OCI-LY3 (cell line): ENCODE results near the gene TENM4.

Experiments
- EZH2phosphoT487 ChIP-seq: fragments of 200-600 bp; shearing (Covaris generic); IDR thresholded peaks from 2 replicates; pipeline ENCODE4 v1.6.1; 2018; ENCODE audit warnings: antibody characterized with exemption, mixed run types, low read depth
- TF ChIP-seq, protein P1 (sequence below): fragments of 200-600, 300-600 bp; sonication (generic); IDR thresholded peaks from 2 replicates; pipeline ENCODE4 v1.5.1; 2014; ENCODE audit warnings: antibody characterized with exemption, low read length, low read depth

GRCh38 chr11:79342236-79342635 is 98.6 kb downstream of the TENM4 start:
- TF ChIP-seq, protein P1, sequence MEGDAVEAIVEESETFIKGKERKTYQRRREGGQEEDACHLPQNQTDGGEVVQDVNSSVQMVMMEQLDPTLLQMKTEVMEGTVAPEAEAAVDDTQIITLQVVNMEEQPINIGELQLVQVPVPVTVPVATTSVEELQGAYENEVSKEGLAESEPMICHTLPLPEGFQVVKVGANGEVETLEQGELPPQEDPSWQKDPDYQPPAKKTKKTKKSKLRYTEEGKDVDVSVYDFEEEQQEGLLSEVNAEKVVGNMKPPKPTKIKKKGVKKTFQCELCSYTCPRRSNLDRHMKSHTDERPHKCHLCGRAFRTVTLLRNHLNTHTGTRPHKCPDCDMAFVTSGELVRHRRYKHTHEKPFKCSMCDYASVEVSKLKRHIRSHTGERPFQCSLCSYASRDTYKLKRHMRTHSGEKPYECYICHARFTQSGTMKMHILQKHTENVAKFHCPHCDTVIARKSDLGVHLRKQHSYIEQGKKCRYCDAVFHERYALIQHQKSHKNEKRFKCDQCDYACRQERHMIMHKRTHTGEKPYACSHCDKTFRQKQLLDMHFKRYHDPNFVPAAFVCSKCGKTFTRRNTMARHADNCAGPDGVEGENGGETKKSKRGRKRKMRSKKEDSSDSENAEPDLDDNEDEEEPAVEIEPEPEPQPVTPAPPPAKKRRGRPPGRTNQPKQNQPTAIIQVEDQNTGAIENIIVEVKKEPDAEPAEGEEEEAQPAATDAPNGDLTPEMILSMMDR, result no peak
- no peak for TF ChIP-seq EZH2phosphoT487
